Embryonic facial prominence (tissue), 1 donor: Measurements from ENCODE around the gene DIAPH2.

Experiments
- DNase-seq: peaks from one replicate; pipeline ENCODE4 v3.0.0-alpha.2; 2016; ENCODE audit errors: extremely low spot score

The DIAPH2 gene

GRCh38 chrX:97175147-97175546, 490.5 kb downstream of the DIAPH2 start:
- no peak for DNase-seq

GRCh38 chrX:97189668-97190067, 505.0 kb downstream of the DIAPH2 start:
- DNase-seq: no peak

GRCh38 chrX:97199501-97199900, 514.9 kb downstream of the DIAPH2 start:
- DNase-seq: no peak

GRCh38 chrX:97200454-97200853, 515.8 kb downstream of the DIAPH2 start:
- DNase-seq: no peak

GRCh38 chrX:97210501-97210900, 525.9 kb downstream of the DIAPH2 start:
- no peak for DNase-seq

- DNase-seq: no peak
Observed at GRCh38 chrX:97211070-97211469, 526.4 kb downstream of the DIAPH2 start.

GRCh38 chrX:97215186-97215585, 530.5 kb downstream of the DIAPH2 start:
- DNase-seq: no peak

GRCh38 chrX:97224148-97224547, 539.5 kb downstream of the DIAPH2 start:
- no peak for DNase-seq

- DNase-seq: no peak
Observed at GRCh38 chrX:97229318-97229717, 544.7 kb downstream of the DIAPH2 start.

- DNase-seq: no peak
Observed at GRCh38 chrX:97230948-97231347, 546.3 kb downstream of the DIAPH2 start.

GRCh38 chrX:97234471-97235081, 549.9 kb downstream of the DIAPH2 start:
- no peak for DNase-seq

GRCh38 chrX:97238632-97239031, 554.0 kb downstream of the DIAPH2 start:
- no peak for DNase-seq

- no peak for DNase-seq
Observed at GRCh38 chrX:97252111-97252510, 567.5 kb downstream of the DIAPH2 start.

GRCh38 chrX:97260679-97261078, 576.0 kb downstream of the DIAPH2 start:
- DNase-seq: no peak

- DNase-seq: no peak
Observed at GRCh38 chrX:97266406-97267121, 581.9 kb downstream of the DIAPH2 start.

- no peak for DNase-seq
Observed at GRCh38 chrX:97267396-97268181, 582.9 kb downstream of the DIAPH2 start.

GRCh38 chrX:97268182-97268680, 583.6 kb downstream of the DIAPH2 start:
- DNase-seq: no peak

- no peak for DNase-seq
Observed at GRCh38 chrX:97284531-97284930, 599.9 kb downstream of the DIAPH2 start.

- DNase-seq: no peak
Observed at GRCh38 chrX:97290199-97290598, 605.6 kb downstream of the DIAPH2 start.

- DNase-seq: no peak
Observed at GRCh38 chrX:97294041-97294440, 609.4 kb downstream of the DIAPH2 start.

GRCh38 chrX:97295954-97296353, 611.3 kb downstream of the DIAPH2 start:
- no peak for DNase-seq

- no peak for DNase-seq
Observed at GRCh38 chrX:97306771-97307470, 622.3 kb downstream of the DIAPH2 start.
